GM18498 (cell line): ENCODE data around the gene CAGE1.
A peak's percentile ranks its signal among the peaks of the same experiment; 100 is the strongest.

ENCODE experiments used
- ATAC-seq: cut with Tn5 transposase; IDR thresholded peaks from one replicate; pipeline ENCODE4 v1.9.1; 2021; ENCODE audit warnings: mild to moderate bottlenecking, moderate library complexity; ENCODE audit not compliant: unreplicated experiment

CAGE1 gene

DNA sequence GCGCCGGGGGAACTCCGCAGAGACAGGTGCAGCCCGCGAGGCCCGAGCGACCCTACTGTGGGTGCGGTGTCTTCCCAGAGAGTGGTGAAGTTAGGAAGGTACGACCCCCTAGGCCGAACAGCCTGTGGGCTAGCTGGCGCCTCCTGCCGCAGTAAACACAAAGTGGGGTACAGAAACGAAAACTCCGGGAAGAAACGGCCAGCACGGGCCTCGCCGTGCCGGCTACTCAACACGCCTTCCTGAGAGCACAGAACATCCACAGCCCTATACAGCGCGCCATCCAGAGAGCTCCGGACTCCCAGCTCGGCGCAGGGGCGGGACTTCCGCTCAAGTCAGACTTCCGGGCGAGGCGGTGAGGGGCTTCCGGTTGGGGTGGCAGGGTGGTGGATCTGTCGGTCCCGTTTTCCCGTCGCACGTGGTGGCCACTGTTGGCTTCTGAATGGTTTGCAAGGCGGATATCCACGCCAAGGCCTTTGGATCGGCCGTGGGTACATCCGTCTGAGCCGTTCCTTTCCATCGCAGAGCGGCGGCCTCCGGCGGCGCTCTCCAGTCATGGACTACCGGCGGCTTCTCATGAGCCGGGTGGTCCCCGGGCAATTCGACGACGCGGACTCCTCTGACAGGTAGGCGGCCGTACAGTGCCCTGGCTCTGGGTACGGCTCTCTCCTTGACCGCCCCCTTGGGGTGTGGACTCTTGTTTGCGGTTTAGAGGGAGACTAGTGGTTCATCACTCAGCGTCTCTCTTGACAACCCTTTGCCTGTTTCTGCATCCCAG lies at the start of gene CAGE1, which contains the start of gene RIOK1:
Gene CAGE1 (minus strand): TSS at position 292 of the 775 bp plus-strand sequence. CDS start 2,569 bp downstream, outside the sequence.
Gene RIOK1 (plus strand): TSS at position 358 of the 775 bp plus-strand sequence. CDS start 195 bp downstream, at position 553.
- peak; percentile 97 for ATAC-seq

GRCh38 chr6:7439228-7439627 lies 49.7 kb upstream of the CAGE1 start:
- no peak for ATAC-seq

DNA sequence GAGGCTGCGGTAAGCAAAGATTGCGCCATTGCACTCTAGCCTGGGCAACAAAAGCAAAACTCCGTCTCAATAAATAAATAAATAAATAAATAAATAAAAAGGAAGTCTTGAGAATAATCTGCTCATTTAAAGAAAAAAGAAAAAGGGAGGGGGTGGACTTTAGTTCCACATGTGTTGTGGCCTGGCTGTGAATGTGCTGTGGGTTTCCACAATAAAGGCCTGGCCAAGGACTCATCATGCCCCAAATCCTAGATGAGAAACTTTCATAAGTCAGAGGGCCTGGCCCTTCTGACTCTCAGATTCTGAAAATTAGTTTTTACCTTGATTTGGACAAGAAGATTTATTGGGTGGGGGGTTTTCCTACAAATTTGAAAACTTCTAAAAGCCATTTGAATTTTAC lies 48.5 kb upstream of the CAGE1 start:
- ATAC-seq = no peak

DNA sequence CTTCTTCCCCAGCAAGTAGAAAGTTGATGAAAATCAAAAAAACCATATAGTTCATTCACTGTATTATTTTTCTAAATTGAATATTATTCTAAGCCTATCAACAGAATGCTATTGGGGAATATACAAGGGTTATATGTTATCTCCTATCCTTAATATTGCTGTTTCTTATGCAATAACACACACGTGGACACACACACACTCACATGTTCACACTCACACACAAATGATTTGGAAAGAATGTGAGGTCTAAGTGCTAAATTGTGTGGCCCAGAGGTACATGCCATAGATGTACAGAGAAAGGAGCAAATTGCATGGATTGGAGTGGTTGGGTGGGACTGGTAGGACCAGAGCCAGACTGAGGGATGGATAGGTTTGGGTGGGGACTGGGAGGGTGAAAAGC lies 45.1 kb upstream of the CAGE1 start:
- ATAC-seq = no peak

- no peak for ATAC-seq
Measured at GRCh38 chr6:7433121-7433617, 43.6 kb upstream of the CAGE1 start.

GRCh38 chr6:7432391-7433120 lies 43.0 kb upstream of the CAGE1 start:
- ATAC-seq = no peak

DNA sequence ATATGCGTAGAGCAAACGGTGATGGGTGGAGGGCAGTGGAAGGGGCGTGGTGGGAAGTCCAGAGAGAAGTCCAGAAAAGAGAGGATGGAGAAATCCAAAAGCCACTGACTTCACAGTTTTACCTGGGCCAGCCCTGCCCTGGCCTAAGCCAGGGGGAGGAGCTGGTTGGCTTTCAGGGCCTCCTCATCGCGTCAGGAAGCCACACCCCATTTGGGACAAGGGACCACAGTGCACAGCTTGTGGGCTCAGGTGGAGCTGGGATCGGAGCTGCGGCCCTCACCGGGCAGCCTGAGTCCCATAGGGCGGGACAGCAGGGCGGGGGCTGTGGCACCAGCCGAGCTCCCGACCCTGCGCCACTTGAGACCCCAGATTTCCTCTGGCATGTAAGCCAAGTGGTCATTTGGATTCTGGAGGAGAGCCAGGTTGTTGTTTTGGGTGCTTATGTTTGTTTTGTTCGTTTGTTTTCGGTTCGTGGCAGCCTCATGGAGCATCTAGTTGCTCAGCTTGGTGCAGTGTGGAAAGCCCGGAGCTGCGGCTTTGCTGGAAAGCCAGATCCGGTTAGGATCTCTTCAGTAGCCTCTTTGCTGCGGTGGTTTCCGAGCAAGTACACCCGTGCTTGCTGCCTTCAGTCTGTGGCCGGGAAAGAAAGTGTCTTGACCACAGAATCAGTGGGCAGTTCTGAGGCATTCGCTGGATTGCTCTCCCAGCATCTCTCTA lies 42.3 kb upstream of the CAGE1 start:
- ATAC-seq = no peak

- no peak for ATAC-seq
Measured at GRCh38 chr6:7431313-7431673, 41.8 kb upstream of the CAGE1 start.

DNA sequence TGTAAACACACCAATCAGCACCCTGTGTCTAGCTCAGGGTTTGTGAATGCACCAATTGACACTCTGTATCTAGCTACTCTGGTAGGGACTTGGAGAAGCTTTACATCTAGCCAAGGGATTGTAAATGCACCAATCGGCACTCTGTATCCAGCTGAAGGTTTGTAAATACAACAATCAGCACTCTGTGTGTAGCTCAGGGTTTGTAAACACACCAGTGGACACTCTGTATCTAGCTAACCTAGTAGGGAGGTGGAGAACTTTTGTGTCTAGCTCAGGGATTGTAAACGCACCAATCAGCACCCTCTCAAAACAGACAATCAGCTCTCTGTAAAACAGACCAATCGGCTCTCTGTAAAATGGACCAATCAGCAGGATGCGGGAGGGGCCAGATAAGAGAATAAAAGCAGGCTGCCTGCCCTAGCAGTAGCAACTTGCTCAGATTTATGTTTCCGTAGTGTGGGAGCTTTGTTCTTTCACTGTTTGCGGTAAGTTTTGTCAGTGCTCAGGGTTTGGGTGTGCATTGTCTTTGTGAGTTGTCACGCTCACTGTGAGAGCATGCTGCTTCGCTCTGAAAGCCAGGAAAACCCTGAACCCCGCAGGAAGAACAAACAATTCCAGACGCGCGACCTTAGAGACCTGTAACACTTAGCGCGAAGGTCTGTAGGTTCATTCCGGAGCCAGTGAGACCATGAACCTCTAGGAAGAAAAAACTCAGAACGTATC lies 37.1 kb upstream of the CAGE1 start:
- no peak for ATAC-seq

- ATAC-seq = no peak
Measured at GRCh38 chr6:7425808-7426190, 36.3 kb upstream of the CAGE1 start.

GRCh38 chr6:7424967-7425807 lies 35.6 kb upstream of the CAGE1 start:
- no peak for ATAC-seq

DNA sequence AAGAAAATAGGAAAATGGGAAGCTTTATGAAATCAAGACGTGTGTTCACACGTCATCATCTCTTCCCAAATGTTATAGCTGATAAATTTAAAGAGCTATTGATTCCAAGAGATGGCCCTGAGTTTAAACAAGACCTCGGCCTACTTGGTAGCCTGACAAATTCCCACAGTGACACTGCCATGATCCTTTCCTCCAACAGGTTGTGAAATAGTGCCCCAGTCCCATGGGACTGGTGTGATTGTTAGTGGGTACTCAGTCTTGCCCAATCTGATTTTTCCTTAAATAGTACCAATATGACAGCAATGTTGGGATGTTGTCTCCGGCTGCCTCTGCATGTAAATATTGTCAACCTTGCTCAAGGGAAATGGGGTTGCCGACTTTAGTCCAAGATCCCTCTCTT lies 34.5 kb upstream of the CAGE1 start:
- ATAC-seq = no peak

DNA sequence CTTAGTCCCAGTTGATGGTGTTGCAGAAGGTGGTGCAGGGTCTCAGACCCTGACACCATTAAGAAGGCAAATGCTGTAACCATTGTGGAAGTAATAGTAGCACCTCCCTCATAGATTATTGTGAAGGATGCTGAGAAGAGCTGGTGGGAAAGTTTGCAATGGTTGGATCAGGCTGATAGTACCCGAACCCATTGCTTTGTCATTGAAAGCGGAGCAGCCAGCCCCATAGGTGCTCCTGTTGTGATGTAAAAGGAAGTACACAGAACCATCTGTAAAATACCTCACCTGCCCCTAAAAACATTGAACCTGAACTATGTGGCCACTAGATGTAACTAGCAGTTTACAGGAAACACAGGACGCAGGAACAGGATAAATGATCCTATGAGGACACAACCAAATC lies 31.5 kb upstream of the CAGE1 start:
- ATAC-seq = no peak

DNA sequence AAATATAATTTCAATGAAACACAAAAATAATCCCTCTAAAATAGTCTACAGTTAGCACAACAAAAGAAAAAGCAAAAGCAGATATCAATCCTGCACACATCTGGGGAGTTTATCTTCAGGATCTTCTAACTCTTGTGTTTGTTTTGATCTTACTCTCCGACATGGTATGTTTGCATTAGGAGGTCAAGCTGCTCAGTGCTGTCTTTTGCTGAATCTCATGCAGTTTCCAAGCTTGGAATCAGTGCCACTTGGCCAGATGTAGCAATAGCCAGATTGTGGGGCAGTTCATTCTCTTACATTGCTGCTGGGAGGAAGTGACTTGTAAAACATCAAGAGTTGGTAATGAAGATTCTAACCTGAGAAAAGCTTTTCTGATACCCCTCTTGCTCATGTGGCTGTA lies 29.5 kb upstream of the CAGE1 start:
- ATAC-seq = no peak

GRCh38 chr6:7418238-7418905 lies 28.8 kb upstream of the CAGE1 start:
- ATAC-seq = no peak

DNA sequence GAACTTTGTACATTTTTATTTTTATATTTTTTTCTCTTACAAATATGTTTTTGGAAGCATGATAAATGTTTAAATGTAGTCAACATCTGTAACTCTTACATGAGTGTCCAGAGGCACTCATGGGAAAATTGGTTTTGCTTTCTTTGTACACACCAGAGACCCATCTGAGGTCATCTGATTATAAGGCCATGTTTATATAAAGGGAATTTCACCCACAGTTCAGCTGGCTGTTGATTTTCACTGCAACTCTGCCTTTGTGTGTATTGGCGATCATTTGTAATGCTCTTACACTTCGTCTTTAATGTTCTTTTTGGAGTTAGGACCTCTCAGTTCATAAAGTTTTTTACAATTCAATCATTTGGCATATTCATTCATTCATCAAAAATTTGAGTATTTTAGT lies 28.1 kb upstream of the CAGE1 start:
- ATAC-seq = no peak

- ATAC-seq = no peak
Measured at GRCh38 chr6:7414811-7415210, 25.3 kb upstream of the CAGE1 start.

DNA sequence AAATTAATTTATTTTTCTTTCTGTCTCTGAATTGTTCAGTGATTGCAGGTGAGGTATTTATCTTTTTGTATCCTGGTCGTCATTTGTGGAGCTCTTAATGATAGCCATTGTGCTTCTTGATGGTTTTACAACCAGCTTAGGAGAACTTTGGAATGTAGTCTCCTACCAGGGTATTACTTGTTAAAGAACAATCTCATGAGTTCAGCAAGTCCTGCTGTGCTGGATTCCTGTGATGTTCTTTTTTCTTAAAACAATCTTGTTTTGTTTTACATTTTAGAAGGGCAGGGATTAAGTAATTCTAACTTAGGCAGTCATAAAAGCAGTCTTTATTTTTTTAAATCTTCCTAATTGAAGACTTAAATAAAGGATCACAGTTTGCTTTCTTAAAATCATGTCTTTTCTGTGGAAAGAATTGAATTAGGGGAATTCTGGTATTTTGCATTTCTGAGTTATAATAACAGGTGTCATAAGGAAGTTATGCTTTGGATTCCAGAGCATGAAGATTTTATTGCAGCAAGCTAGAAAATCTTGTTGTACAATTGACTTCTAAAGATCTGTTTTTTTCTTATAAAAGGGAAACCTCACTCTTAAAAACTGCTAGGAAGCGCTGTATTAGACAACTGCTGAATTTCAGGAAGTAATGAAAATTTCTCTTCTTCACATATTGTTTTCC lies 23.7 kb upstream of the CAGE1 start:
- ATAC-seq = no peak

GRCh38 chr6:7411328-7411727 lies 21.8 kb upstream of the CAGE1 start:
- no peak for ATAC-seq
